Brain pericyte (primary cell): ENCODE results near the gene MPPE1.
"Not testable (repeated sequence)": the region's sequence is repeated elsewhere in the genome, so short reads cannot be mapped to it uniquely, and the experiment has no call there.

ENCODE experiments used
- DNase-seq: peaks from one replicate; pipeline ENCODE4 v3.0.0-alpha.2; 2012; ENCODE audit warnings: low read depth, low spot score

MPPE1 gene, protein sequence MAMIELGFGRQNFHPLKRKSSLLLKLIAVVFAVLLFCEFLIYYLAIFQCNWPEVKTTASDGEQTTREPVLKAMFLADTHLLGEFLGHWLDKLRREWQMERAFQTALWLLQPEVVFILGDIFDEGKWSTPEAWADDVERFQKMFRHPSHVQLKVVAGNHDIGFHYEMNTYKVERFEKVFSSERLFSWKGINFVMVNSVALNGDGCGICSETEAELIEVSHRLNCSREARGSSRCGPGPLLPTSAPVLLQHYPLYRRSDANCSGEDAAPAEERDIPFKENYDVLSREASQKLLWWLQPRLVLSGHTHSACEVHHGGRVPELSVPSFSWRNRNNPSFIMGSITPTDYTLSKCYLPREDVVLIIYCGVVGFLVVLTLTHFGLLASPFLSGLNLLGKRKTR

DNA sequence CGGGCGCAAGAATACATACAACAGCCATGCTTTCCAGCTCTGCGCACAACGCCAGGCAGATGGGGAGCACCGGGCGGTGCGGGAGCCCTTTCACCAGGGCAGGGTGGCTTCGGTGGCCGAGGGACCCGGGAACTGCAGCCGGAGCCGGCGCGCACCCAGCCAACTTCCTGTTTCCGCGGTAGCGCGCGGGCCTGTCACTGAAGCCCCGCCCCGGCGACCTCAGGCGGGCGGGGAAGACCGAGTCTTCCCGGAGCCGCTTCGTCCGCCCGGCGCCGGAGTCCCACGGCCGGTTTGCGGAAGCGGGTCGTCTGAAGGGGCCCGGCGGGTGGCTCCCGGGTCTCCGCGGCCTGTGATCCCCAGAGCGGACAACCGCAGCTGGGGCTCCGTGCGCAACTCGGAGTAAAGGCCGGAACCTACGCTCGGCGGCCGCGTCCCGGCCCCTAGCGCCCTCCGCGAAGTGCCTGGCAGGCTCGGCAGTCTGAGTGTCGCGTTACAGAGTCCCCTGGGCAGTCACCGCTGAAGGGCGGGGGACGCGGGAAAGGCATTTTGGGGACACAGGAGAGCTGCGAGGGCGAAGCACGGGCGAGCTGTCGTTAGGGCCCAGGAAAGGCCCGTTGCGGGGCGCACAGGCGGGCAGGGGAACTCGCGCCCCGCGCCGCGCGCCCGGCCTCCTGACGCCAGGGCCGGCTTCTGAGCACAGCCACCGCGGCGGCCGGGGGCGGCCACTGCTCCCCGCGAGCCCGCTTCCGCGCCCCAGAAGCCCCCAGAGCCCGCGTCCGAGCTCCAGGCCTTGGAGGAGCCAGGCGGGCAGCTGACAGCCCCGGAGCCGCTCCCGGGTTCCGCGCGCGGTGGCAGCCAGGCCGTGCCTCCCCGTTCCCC lies at the start of gene MPPE1:
Gene MPPE1 (minus strand): TSS at position 136 of the 879 bp plus-strand sequence. CDS start 11,053 bp downstream, outside the sequence.
- DNase-seq, result peak; percentile 56

- DNase-seq, result no peak
Observed at GRCh38 chr18:11957636-11958035, 49.5 kb upstream of the MPPE1 start.

GRCh38 chr18:11956371-11957308 lies 48.5 kb upstream of the MPPE1 start:
- DNase-seq, result no peak

GRCh38 chr18:11955239-11956029 lies 47.3 kb upstream of the MPPE1 start:
- peak; percentile 77 for DNase-seq

DNA sequence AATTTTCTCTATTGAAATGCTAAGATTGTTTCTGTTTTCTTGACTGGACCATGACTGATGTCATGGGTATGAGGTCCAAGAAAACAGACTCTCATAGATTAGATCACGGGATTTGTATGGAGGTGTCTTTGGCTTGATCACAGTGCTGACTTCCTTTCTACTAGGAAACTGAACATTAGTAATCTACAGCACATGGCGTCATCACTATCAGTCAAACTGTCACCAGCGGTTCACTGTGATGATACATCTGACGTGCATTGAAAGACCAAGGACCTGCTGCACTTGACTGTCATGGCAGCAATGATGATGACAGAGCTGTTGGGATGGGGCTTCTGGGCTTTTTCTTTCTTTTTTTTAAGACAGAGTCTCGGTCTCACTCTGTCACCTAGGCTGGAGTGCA lies 45.0 kb upstream of the MPPE1 start:
- no peak for DNase-seq

DNA sequence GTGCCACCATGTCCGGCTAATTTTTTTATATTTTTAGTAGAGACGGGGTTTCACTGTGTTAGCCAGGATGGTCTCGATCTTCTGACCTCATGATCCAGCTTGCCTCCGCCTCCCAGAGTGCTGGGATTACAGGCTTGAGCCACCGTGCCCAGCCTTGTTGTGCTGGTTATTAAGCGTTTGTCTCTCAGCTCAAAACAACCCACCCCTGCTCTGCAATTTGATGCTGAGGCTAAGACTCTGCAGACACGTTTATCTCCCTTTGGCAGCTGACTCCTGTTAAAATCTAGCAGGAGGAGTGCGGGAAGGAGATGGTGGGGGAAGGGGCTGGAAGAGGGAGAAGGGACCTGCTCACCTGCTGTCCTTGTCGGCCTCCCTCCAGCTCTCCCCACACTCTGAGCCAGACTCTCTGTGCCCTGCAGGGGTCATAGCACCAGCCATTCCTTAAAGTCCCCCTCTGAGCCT lies 43.3 kb upstream of the MPPE1 start:
- DNase-seq, result no peak

GRCh38 chr18:11950824-11951223 lies 42.7 kb upstream of the MPPE1 start:
- no peak for DNase-seq

DNA sequence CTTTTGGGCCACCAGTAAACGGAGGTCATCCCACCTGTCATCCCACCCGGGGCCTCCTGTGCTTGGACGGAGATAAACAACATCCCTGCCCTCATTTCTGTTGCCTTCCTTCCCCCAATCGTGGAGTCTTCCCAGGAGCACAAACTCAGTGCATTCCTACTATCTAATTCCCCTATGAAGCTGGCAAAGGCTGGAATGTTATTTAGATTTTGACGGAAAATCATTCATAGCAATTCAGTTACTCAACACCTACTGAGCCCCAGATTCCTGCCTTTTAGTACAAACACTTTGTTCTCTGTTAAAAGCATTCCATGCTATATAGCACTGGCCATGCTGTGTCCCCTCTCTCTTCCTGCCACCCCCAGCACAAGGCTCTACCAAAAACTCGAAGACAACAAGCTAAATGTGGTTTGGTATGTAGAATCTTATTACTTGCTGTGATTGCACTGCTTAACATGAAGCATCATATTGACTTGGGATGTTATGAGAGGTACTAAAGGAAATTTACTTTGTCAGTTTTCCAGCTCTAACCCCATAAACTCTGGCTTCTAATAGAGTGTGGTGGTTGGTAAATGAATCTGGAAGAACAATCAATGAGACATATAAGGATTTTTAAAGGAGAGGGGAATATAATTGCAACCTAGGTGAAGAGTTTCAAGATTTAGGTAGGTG lies 40.9 kb upstream of the MPPE1 start:
- DNase-seq, result no peak

DNA sequence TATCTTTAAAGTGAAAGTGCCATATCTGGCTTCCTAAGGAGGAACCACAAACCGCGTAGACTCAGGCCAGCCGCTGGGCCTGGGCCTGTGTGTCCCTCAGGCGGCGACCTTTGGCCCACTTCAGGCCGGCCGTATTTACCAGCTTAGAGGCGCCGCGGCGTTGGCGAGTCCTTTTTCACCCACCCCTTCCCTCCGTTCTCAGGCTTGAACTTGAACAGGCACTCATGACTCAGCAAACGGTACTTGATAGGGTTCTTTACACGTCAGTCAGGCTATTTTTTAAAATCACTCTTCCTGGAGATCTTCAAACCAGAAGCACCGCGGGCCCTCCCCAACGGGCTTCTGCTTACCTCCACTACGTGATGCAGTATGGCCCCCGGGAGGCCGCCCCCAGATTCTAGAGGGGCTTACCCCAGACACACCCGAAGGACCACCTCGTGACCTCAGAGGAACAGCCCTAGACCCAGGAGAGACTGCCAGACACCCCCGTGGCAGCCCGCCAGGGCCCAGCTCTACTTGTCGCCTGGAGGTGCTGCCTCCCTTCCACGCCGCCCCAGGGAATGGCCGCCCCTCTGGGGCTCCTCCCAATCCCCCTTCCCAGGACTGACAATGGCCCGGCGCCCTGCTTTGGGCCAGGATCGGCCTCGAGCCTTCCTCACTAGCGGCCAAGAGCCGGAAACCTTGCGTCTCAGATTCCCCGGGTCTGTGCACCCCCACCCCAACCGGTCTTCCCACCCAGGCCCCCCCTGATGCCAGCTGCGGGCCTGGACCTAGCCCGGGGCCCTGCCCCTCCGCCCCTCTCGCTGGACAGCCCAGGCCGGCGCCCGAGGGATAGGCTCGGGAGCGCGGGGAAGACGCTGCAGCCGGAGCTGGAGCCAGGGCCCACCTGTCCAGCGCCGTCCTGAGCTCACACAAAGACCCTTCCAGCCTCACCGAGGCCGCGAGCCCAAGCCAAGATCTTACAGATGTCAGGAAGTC lies 39.4 kb upstream of the MPPE1 start:
- DNase-seq, result peak; percentile 87

- DNase-seq, result peak; percentile 46
Observed at GRCh38 chr18:11946756-11947155, 38.6 kb upstream of the MPPE1 start.

GRCh38 chr18:11945834-11946659 lies 37.9 kb upstream of the MPPE1 start:
- not testable (repeated sequence) for DNase-seq

- DNase-seq, result no peak
Observed at GRCh38 chr18:11944786-11945185, 36.7 kb upstream of the MPPE1 start.

DNA sequence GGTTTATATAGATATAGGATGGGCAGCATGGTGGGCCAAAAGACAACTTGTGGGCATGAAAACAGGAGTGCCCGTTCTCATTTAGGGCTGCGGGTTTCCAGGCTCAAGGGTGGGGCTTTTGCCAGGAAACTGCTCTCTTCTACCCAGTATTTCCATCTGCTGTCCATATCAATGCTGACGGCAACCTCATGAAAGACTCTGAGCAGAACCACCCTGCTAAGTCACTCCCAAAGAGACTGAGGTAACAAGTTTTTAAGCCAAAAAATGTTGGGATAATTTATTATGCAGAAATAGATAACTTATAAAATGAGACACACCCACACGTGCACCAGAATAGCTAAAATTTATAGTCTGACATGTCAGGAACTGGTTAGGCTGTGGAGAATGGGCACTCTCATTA lies 36.1 kb upstream of the MPPE1 start:
- no peak for DNase-seq

DNA sequence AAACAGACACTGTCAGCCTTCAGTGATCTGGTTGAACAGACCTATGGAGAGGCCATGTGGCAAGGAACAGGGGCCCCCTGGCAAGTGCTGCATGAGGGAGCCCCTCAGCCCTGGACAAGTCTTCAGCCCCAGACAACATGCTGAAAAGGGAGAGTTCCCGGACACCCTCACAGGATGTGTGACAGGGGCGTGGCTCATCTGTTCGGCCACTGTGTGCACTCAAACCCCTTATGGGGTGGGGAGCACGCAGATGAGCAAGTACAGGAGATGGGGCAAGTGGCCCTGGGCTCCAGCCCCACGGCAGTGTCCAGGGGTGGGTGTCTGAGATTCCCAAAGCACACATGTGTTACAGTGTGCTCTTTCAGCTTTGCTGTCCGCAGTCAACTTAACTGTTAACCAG lies 35.4 kb upstream of the MPPE1 start:
- no peak for DNase-seq

- no peak for DNase-seq
Observed at GRCh38 chr18:11940956-11941355, 32.8 kb upstream of the MPPE1 start.

DNA sequence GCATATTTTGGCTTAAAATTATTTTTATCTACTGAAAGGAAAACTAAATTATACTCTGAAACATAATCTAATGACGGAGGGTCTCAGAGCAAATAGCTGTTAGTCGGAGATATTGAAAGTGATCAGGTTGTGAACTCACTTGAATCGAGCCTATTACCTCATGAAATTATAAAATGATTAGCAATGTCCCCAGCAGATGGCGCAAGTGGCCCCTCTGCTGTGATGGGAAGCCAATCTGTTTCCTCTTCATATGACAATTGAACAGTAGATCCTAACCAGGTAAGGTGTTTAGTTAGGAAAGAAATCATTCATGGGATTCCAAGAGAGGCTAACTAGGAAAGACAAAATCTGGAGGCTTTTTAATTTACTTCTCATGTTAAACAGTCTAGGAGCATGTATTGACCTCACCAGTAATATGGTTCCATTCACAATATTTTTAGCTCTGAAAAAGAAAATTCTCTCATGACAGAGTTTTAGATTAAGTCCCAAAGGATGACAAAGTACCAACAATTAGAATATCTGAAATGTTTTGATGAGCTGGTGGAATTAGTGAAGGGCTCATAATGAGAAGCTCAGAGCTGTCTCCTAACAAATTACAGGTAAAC lies 29.9 kb upstream of the MPPE1 start:
- peak; percentile 27 for DNase-seq

DNA sequence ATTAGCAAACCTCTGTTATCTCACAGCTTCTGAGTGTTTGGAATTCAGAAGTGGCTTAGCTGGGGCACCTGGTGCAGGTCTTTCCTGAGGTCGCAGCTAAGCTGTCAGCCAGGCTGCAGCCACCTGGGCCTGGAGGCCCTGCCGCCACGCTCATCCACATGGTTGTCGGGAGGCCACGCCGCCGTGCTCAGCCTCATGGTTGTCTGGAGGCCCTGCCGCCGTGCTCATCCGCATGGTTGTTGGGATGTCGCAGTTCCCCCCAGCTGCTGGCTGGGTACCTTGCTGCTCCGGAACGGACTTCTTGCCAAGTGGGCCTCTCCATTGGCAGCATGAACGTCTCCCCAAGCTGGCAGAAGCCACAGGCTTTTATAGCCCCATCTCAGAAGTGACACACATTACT lies 24.3 kb upstream of the MPPE1 start:
- no peak for DNase-seq

- no peak for DNase-seq
Observed at GRCh38 chr18:11927497-11927896, 19.4 kb upstream of the MPPE1 start.
